CD8-positive, alpha-beta memory T cell (primary cell): ENCODE measurements around the gene ELF2. TPM values are rescaled to one million over a fixed set of nuclear protein-coding genes. Genes with fewer than 3 reads are reported as not detected.
A peak's percentile ranks its signal among the peaks of the same experiment; 100 is the strongest.

ENCODE experiments used
- CTCF ChIA-PET: fragments of 350-600 bp; sonication (Branson Sonifier 250); formaldehyde crosslinking; loops from one replicate; lab custom pipeline; 2021; ENCODE audit warnings: antibody characterized with exemption; lab: Charles Lee
- POLR2A ChIA-PET: fragments of 350-600 bp; sonication (Branson Sonifier 250); formaldehyde crosslinking; loops from one replicate; lab custom pipeline; 2021; ENCODE audit warnings: antibody characterized with exemption; lab: Charles Lee
- DNase-seq, 5 donors: peaks; one replicate each; pipeline versions ENCODE4 v3.0.0 to v3.0.0-alpha.2; 2020 to 2022; ENCODE audit warnings: mixed read lengths in 1 of 5
- H3K27ac ChIP-seq: one replicate; pipeline ENCODE4 v1.7.0; 2013; ENCODE audit warnings: low read depth, mild to moderate bottlenecking, low read length, moderate library complexity
- H3K27me3 ChIP-seq: 2 replicates; pipeline ENCODE4 v1.7.0; 2013; ENCODE audit warnings: low read length, mild to moderate bottlenecking; ENCODE audit not compliant: insufficient read depth, poor library complexity, severe bottlenecking
- H3K36me3 ChIP-seq: 2 replicates; pipeline ENCODE4 v1.7.0; 2013; ENCODE audit warnings: mild to moderate bottlenecking, low read length, moderate library complexity; ENCODE audit not compliant: insufficient read depth
- H3K4me1 ChIP-seq: 2 replicates; pipeline ENCODE4 v1.7.0; 2013; ENCODE audit warnings: mild to moderate bottlenecking, low read length, moderate library complexity; ENCODE audit not compliant: insufficient read depth
- H3K4me3 ChIP-seq: 2 replicates; pipeline ENCODE4 v1.7.0; 2013; ENCODE audit warnings: mild to moderate bottlenecking, low read length
- H3K9me3 ChIP-seq: 2 replicates; pipeline ENCODE4 v1.7.0; 2013; ENCODE audit warnings: mild to moderate bottlenecking, low read length
- H3K27ac Mint-ChIP-seq, 8 donors: one replicate each; pipeline ENCODE4 v1.8.0; 2020 to 2021; ENCODE audit warnings: mixed read lengths in 8 of 8, mild to moderate bottlenecking in 6 of 8, inconsistent platforms in 3 of 8, moderate library complexity in 3 of 8
- H3K27me3 Mint-ChIP-seq, 2 donors: one replicate each; pipeline ENCODE4 v1.8.0; 2020 to 2021; ENCODE audit warnings: mixed read lengths in 2 of 2, mild to moderate bottlenecking in 1 of 2, moderate library complexity in 1 of 2
- H3K36me3 Mint-ChIP-seq, 3 donors: one replicate each; pipeline ENCODE4 v1.8.0; 2020 to 2021; ENCODE audit warnings: mixed read lengths in 3 of 3, inconsistent platforms in 1 of 3, mild to moderate bottlenecking in 1 of 3
- H3K4me1 Mint-ChIP-seq, 3 donors: one replicate each; pipeline ENCODE4 v1.8.0; 2020 to 2021; ENCODE audit warnings: mixed read lengths in 3 of 3, inconsistent platforms in 1 of 3, mild to moderate bottlenecking in 1 of 3
- H3K4me3 Mint-ChIP-seq, 7 donors: one replicate each; pipeline ENCODE4 v1.8.0; 2020 to 2021; ENCODE audit warnings: mixed read lengths in 7 of 7, mild to moderate bottlenecking in 6 of 7, moderate library complexity in 4 of 7, inconsistent platforms in 2 of 7
- H3K9me3 Mint-ChIP-seq, 5 donors: one replicate each; pipeline ENCODE4 v1.8.0; 2020 to 2022; ENCODE audit warnings: mixed read lengths in 5 of 5, mild to moderate bottlenecking in 3 of 5, moderate library complexity in 2 of 5, inconsistent platforms in 1 of 5
- polyA plus RNA-seq: library from polyadenylated mRNA; unstranded; fragments of 300-500 nt; fragmentation: Illumina TruSeq; gene quantifications from one replicate; pipeline ENCODE4 v1.2.3, GENCODE V29; 2021
- total RNA-seq, 2 experiments: library from RNA; stranded (reverse); gene quantifications; one replicate each; pipeline ENCODE4 v1.2.3, GENCODE V29; 2021

Gene ELF2
- total and polyA plus RNA-seq, 3 experiments from 2014 or later = 26.6 to 32.5 (median 27.4) TPM

DNA sequence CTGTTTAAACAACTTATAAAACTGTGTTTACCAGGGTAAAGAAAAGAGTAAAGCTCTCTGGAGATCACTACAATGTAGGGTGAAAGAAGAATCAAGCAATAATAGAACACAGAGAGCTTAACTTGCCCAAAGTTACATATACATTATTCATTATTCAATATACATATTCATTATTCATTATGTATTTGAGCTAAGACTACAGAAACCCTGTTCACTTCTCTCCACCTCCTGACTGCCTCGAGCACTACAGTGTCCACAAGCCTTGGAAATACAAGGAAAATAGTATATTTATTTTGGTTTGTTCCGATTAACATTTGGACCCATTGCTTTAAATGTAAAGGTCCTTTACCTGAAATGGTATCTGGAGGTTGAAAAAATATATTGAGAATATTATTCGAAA, 35.9 kb upstream of the ELF2 start:
- H3K27me3 Mint-ChIP-seq = peaks cover 1 to 2% of the 10 kb centered on the region in 2 donors
- no peaks in the 10 kb centered on the region for H3K36me3 ChIP-seq
- H3K4me3 ChIP-seq = no peak overlapping the region

DNA sequence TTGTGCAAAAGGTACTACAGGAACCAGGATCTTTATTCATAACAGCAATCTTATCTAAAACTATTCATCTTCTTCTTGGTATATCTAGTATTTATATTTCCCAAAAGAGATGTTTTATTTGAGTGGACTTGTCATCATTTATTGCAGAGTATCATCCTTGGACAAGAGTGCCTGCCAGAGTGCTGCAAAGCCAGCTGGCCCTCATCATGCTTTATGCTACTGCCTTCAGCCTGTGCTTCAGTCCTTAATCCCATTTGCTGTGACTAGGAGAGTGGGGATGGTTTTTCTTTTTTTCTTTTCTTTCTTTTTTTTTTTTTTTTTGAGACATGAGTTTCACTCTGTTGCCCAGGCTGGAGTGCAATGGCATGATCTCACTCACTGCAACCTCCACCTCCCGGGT, 33.5 kb upstream of the ELF2 start:
- POLR2A ChIA-PET = no interaction called here
- H3K27ac ChIP-seq = no peak overlapping the region
- peaks cover 0 to 3% (median 0%) of the 10 kb centered on the region in 3 donors for H3K4me1 Mint-ChIP-seq
- H3K4me3 ChIP-seq = no peak overlapping the region
- no peak for DNase-seq
- no peaks in the 10 kb centered on the region for H3K36me3 Mint-ChIP-seq
- H3K27me3 Mint-ChIP-seq = peaks cover 0 to 2% of the 10 kb centered on the region in 2 donors
- no peaks in the 10 kb centered on the region for H3K9me3 ChIP-seq
- CTCF ChIA-PET = interaction anchor here (0.5 kb wide), 1 partner anchor 194 kb away, joined by 4 read pairs; no protein-coding TSS in a partner anchor
- H3K9me3 Mint-ChIP-seq = no peaks in the 10 kb centered on the region
- no peaks in the 10 kb centered on the region for H3K36me3 ChIP-seq
- no peaks in the 10 kb centered on the region for H3K27me3 ChIP-seq
- peak overlapping the region in 1 of 8 donors; percentile 54 for H3K27ac Mint-ChIP-seq
- no peak overlapping the region for H3K4me3 Mint-ChIP-seq
- no peaks in the 10 kb centered on the region for H3K4me1 ChIP-seq

More for the DNA sequence above, 35.9 kb upstream of the ELF2 start:
- Mint-ChIP-seq H3K9me3 (no peaks in the 10 kb centered on the region), H3K36me3 (no peaks in the 10 kb centered on the region), H3K4me3 (no peak overlapping the region), H3K4me1 (peaks cover 0 to 3% (median 0%) of the 10 kb centered on the region in 3 donors), H3K27ac (no peak overlapping the region)
- CTCF ChIA-PET = no interaction called here
- DNase-seq = no peak
- Histone ChIP-seq H3K9me3 (no peaks in the 10 kb centered on the region), H3K27me3 (no peaks in the 10 kb centered on the region), H3K27ac (peak overlapping the region; percentile 48), H3K4me1 (no peaks in the 10 kb centered on the region)
- POLR2A ChIA-PET = no interaction called here

DNA sequence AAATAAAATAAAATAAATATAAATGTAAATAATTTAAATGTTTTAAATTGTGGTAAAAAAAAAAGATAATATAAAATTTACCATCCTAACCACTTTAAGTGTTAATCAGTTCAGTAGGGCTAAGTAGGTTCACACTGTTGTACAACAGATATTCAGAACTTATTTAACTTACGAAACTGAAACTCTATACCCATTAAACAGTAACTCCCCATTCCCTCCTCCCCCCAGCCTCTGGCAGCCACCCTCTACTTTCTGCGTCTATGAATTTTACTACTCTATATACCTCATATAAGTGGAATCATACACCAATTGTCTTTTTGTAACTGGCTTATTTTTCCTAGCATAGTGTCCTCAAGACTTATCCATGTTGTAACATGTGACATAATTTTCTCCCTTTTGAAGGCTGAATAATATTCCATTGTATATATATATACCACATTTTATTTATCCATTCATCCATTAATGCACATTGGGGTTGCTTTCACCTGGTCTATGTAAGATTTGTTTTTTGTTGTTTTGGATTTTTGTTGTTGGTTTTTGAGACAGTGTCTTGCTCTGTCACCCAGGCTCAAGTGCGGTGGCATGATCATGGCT, 32.5 kb upstream of the ELF2 start:
- POLR2A ChIA-PET = no interaction called here
- H3K27me3 Mint-ChIP-seq = peaks cover 0 to 2% of the 10 kb centered on the region in 2 donors

DNA sequence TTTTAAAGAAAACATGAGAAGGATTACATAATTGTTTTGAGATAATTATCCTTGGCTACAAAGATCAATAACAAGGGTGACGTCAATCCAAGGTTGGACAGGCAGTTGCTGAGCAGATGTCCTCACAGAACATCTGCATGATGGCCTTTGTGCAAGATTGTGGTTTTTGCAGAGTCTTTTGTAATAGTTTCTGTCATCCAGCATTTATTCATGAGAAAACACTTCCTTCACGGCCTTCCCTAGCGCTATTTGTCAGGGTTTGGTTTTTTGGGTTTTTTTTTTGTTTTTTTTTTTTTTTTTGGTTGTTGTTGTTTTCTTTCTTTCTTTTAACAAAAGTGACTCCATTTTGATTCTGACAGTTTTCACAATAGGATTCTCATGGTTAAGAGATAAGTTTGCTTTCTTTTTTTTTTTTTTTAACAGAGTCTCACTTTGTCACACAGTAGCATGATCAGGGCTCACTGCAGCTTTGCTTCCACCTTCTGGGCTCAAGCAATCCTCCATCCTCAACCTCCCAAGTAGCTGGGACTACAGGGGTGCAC, 31.5 kb upstream of the ELF2 start:
- Histone ChIP-seq H3K9me3 (no peaks in the 10 kb centered on the region), H3K27me3 (no peaks in the 10 kb centered on the region), H3K27ac (no peak overlapping the region), H3K36me3 (no peaks in the 10 kb centered on the region), H3K4me1 (no peaks in the 10 kb centered on the region), H3K4me3 (no peak overlapping the region)
- H3K36me3 Mint-ChIP-seq = no peaks in the 10 kb centered on the region
- H3K27ac Mint-ChIP-seq = no peak overlapping the region
- peaks cover 0 to 3% (median 0%) of the 10 kb centered on the region in 3 donors for H3K4me1 Mint-ChIP-seq
- H3K27me3 Mint-ChIP-seq = peaks cover 0 to 1% of the 10 kb centered on the region in 2 donors
- H3K4me3 Mint-ChIP-seq = no peak overlapping the region
- no peaks in the 10 kb centered on the region for H3K9me3 Mint-ChIP-seq
- DNase-seq = no peak
- ChIA-PET CTCF (no interaction called here), POLR2A (no interaction called here)

More for the DNA sequence above, 32.5 kb upstream of the ELF2 start:
- Histone ChIP-seq H3K27me3 (no peaks in the 10 kb centered on the region), H3K9me3 (no peaks in the 10 kb centered on the region), H3K4me3 (no peak overlapping the region), H3K36me3 (no peaks in the 10 kb centered on the region), H3K4me1 (no peaks in the 10 kb centered on the region), H3K27ac (no peak overlapping the region)
- no peak overlapping the region for H3K4me3 Mint-ChIP-seq
- no peaks in the 10 kb centered on the region for H3K9me3 Mint-ChIP-seq
- H3K4me1 Mint-ChIP-seq = peaks cover 0 to 3% (median 0%) of the 10 kb centered on the region in 3 donors
- no peak overlapping the region for H3K27ac Mint-ChIP-seq
- no peak for DNase-seq
- CTCF ChIA-PET = interaction anchor here (1.3 kb wide), 1 partner anchor 86 kb away, joined by 3 read pairs; no protein-coding TSS in a partner anchor
- no peaks in the 10 kb centered on the region for H3K36me3 Mint-ChIP-seq

DNA sequence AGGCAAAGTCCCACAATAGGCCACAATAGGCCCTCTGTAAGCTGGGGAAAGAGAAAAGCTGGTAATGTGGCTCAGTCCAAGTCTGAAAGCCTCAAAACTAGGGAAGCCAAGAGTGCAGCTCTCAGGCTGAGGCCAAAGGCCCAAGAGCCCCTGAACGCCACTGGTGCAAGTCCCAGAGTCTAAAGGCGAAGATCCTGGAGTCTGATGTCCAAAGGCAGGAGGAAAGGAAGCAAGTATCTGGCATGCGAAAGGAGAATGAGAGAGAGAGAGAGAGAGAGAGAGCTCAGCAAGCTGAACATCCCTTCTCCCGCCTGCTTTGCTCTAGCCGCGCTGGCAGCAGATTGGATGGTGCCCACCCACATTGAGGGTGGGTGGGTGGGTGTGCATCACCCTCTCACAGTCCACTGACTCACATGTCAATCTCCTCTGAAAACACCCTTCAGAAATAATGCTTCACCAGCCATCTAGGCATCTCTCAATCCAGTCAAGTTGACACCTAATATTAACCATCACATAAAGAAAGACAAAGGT, 30.9 kb upstream of the ELF2 start:
- CTCF ChIA-PET = no interaction called here
- no peaks in the 10 kb centered on the region for H3K36me3 Mint-ChIP-seq
- no peaks in the 10 kb centered on the region for H3K9me3 ChIP-seq
- no peak overlapping the region for H3K4me3 ChIP-seq
- H3K4me1 ChIP-seq = no peaks in the 10 kb centered on the region
- H3K27me3 Mint-ChIP-seq = peaks cover 0 to 1% of the 10 kb centered on the region in 2 donors
- no peaks in the 10 kb centered on the region for H3K27me3 ChIP-seq
- no peak overlapping the region for H3K27ac ChIP-seq
- H3K4me3 Mint-ChIP-seq = no peak overlapping the region
- H3K9me3 Mint-ChIP-seq = no peaks in the 10 kb centered on the region
- peaks cover 0 to 3% (median 0%) of the 10 kb centered on the region in 3 donors for H3K4me1 Mint-ChIP-seq
- no peak for DNase-seq
- POLR2A ChIA-PET = no interaction called here
- H3K36me3 ChIP-seq = no peaks in the 10 kb centered on the region
- H3K27ac Mint-ChIP-seq = peak overlapping the region in 1 of 8 donors; percentile 87

DNA sequence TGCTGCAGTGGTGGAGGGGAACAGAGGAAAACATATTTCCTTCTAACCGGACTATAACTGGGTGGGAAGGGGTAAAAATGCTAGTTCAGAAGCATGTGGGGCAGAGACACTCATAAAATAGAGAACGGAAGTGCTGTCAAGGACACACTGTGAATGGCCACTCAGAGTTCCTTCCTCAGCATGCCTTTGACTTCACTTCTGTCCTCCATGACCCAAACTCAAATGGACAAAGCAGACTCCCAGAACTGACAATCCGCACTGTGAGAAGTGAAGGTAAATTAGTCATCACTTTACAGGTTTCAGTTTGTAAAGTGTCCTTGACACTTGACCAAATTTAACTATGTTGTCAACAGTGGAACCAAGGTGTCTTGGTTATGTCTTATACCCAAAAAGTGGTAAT, 30.2 kb upstream of the ELF2 start:
- Mint-ChIP-seq H3K4me3 (no peak overlapping the region), H3K4me1 (peaks cover 0 to 3% (median 0%) of the 10 kb centered on the region in 3 donors), H3K36me3 (no peaks in the 10 kb centered on the region), H3K27me3 (peaks cover 0 to 1% of the 10 kb centered on the region in 2 donors), H3K27ac (no peak overlapping the region), H3K9me3 (no peaks in the 10 kb centered on the region)
- Histone ChIP-seq H3K9me3 (no peaks in the 10 kb centered on the region), H3K36me3 (no peaks in the 10 kb centered on the region), H3K27me3 (no peaks in the 10 kb centered on the region), H3K4me1 (no peaks in the 10 kb centered on the region), H3K27ac (no peak overlapping the region), H3K4me3 (no peak overlapping the region)
- no peak for DNase-seq
- POLR2A ChIA-PET = no interaction called here
- CTCF ChIA-PET = no interaction called here

DNA sequence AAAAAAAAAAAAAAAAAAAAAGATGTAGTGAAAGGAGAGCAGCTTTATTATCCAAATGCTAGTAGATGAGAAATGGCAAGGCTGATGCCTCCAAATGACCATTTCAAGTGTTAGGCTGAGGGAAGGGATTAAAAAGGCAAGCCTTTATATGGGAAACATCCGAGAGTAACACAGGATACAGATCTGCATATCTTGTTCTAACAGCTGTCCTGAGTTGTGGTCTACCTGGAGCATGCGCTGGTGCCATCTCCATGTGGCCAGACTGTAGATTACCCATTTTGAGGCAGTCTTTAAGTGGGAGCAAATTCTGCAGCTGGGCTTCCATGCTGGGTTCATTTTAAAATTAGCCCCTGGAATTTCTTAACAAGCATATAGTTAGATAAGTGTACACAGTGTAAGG, 26.0 kb upstream of the ELF2 start:
- H3K9me3 Mint-ChIP-seq = no peaks in the 10 kb centered on the region
- ChIA-PET CTCF (no interaction called here), POLR2A (no interaction called here)
- Histone ChIP-seq H3K27me3 (no peaks in the 10 kb centered on the region), H3K9me3 (no peaks in the 10 kb centered on the region), H3K36me3 (no peaks in the 10 kb centered on the region), H3K4me1 (no peaks in the 10 kb centered on the region), H3K4me3 (no peak overlapping the region), H3K27ac (no peak overlapping the region)
- H3K4me3 Mint-ChIP-seq = no peak overlapping the region
- no peak overlapping the region for H3K27ac Mint-ChIP-seq
- H3K4me1 Mint-ChIP-seq = no peaks in the 10 kb centered on the region
- H3K36me3 Mint-ChIP-seq = peaks cover 0 to 2% (median 0%) of the 10 kb centered on the region in 3 donors
- peaks cover 1 to 25% of the 10 kb centered on the region in 2 donors for H3K27me3 Mint-ChIP-seq
- no peak for DNase-seq

DNA sequence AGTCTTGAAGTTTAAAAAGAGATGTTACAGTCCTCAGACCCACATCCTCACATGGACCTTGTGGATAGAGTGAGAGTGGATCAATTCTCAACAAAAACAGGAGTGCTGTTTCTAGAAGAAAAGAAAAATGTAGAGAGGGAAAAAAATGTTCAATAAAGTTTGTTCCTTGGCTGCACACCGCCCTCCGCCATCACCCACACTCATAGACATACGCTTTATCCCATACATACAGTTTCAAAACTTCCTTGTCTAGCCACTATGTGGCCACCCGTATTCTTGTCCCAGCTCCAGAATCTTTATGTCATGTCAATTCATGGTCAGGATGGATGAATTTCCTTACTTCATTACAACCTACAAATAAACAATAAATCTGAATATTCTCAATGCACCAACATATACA, 23.5 kb upstream of the ELF2 start:
- ChIA-PET CTCF (no interaction called here), POLR2A (no interaction called here)
- Mint-ChIP-seq H3K4me1 (no peaks in the 10 kb centered on the region), H3K27ac (peak overlapping the region in 1 of 8 donors; percentile 29), H3K9me3 (no peaks in the 10 kb centered on the region), H3K36me3 (peaks cover 0 to 2% (median 0%) of the 10 kb centered on the region in 3 donors), H3K27me3 (peaks cover 2 to 31% of the 10 kb centered on the region in 2 donors), H3K4me3 (no peak overlapping the region)
- Histone ChIP-seq H3K36me3 (no peaks in the 10 kb centered on the region), H3K4me1 (no peaks in the 10 kb centered on the region), H3K4me3 (no peak overlapping the region), H3K27me3 (no peaks in the 10 kb centered on the region), H3K9me3 (no peaks in the 10 kb centered on the region), H3K27ac (no peak overlapping the region)
- no peak for DNase-seq
